ENCODE measurements around the gene SBF1. TPM values are rescaled to one million over a fixed set of nuclear protein-coding genes. Genes with fewer than 3 reads are reported as not detected.
A peak's percentile ranks its signal among the peaks of the same experiment; 100 is the strongest.

The SBF1 gene, protein sequence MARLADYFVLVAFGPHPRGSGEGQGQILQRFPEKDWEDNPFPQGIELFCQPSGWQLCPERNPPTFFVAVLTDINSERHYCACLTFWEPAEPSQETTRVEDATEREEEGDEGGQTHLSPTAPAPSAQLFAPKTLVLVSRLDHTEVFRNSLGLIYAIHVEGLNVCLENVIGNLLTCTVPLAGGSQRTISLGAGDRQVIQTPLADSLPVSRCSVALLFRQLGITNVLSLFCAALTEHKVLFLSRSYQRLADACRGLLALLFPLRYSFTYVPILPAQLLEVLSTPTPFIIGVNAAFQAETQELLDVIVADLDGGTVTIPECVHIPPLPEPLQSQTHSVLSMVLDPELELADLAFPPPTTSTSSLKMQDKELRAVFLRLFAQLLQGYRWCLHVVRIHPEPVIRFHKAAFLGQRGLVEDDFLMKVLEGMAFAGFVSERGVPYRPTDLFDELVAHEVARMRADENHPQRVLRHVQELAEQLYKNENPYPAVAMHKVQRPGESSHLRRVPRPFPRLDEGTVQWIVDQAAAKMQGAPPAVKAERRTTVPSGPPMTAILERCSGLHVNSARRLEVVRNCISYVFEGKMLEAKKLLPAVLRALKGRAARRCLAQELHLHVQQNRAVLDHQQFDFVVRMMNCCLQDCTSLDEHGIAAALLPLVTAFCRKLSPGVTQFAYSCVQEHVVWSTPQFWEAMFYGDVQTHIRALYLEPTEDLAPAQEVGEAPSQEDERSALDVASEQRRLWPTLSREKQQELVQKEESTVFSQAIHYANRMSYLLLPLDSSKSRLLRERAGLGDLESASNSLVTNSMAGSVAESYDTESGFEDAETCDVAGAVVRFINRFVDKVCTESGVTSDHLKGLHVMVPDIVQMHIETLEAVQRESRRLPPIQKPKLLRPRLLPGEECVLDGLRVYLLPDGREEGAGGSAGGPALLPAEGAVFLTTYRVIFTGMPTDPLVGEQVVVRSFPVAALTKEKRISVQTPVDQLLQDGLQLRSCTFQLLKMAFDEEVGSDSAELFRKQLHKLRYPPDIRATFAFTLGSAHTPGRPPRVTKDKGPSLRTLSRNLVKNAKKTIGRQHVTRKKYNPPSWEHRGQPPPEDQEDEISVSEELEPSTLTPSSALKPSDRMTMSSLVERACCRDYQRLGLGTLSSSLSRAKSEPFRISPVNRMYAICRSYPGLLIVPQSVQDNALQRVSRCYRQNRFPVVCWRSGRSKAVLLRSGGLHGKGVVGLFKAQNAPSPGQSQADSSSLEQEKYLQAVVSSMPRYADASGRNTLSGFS (N-terminal part only)
- 95.8 to 106 TPM (median 105 TPM) in 3 replicates for total RNA-seq

DNA sequence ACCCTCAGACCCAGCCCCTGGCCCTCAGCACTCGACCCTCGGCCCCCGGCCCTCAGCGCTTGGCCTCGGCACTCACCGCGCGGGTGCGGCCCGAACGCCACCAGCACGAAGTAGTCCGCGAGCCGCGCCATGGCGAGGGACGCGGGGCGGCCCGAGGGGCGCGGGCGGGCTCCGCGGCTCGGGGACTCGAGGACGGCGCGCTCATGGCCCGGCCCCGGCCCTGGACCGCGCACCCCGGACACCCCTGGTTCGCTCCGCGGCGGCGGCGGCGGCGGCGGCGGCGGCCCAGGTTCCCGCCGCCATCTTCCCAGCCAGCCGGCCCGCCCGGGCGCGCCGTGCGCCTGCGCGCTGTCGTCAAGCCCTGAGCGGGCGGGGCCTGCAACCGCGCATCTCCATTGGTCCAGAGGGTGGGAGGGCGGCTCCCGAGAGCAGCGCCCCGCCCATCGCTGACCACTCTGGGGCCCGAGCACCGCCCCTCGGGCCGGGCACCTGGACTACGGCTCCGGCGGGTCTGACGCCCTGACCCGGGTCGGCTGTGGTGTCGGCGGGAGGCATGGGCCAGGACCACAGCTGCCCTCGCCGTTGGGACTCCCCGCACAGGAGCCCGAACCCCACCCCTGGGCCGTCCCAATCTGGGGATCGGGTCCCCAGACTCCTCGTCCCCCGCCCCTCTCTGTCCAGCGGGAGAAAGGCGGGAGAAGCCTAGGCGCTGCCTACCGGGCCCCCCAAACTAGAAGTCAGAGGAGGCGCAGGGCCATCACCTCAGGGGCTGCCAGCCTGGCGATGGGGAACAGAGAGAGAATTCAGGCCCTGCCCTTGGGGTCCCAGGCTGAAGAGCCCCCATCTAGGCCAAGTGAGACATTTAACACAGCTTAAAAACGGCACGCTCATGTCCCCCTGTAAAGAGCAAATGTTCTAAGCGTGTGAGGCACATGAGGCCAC, at the start of gene SBF1:
Gene SBF1 (minus strand): TSS at position 326 of the 942 bp plus-strand sequence. CDS start 195 bp downstream, at position 131.
- DNase-seq (ENCODE audit: low spot score in 2 of 2, unreplicated experiment in 2 of 2): peak; percentile 91 to 94
- H3K4me1 Mint-ChIP-seq: peaks cover 37% of the 10 kb centered on the region

DNA sequence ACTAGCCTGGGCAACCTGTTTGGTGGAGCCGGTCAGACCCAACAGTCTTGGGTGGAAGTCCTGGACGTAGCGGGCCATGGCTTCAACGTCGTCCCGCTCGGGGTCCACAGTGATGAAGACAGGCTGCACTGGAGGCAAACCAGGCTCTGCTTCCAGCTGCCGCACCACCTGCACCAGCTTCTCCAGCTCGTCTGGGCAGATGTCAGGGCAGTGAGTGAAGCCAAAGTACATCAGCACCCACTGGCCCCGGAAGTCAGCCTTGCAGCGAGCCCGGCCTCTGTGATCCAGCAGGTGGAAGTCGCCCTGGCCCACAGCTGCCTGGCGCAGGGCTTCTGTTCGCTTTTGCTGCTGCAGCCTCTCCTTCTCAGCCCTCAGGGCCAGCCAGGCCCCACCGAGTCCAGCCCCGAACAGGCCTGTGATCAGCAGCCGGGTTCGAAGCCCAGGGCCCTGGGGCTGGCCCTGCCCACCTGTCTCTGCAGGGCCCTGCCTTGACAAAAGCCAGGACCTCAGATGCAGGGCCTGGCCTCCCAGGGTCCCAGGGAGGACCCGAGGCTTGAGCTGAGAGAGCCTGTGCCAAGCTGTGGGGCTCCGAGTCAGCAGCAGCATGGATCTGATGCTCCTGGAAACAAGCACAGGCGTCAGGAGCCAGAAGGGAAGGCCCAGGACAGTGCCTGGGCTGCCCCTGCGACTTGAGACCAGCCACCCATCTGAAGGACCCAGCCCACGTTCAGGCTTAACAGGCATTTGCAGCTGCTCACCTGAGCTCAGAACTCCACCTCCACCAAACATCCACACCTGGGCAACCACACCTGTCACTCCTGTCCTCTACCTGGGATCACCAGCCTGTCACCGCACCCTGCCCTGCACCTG, 49.2 kb upstream of the SBF1 start:
- no peaks in the 10 kb centered on the region for H3K9me3 Mint-ChIP-seq
- TF ChIP-seq, protein P1, sequence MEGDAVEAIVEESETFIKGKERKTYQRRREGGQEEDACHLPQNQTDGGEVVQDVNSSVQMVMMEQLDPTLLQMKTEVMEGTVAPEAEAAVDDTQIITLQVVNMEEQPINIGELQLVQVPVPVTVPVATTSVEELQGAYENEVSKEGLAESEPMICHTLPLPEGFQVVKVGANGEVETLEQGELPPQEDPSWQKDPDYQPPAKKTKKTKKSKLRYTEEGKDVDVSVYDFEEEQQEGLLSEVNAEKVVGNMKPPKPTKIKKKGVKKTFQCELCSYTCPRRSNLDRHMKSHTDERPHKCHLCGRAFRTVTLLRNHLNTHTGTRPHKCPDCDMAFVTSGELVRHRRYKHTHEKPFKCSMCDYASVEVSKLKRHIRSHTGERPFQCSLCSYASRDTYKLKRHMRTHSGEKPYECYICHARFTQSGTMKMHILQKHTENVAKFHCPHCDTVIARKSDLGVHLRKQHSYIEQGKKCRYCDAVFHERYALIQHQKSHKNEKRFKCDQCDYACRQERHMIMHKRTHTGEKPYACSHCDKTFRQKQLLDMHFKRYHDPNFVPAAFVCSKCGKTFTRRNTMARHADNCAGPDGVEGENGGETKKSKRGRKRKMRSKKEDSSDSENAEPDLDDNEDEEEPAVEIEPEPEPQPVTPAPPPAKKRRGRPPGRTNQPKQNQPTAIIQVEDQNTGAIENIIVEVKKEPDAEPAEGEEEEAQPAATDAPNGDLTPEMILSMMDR (IDR thresholded peaks at IDR 0.05; ENCODE audit: unreplicated experiment): no peak
- H3K27ac Mint-ChIP-seq: peak overlapping the region; percentile 90
- peaks cover 14% of the 10 kb centered on the region for H3K27me3 Mint-ChIP-seq (ENCODE audit: low read depth)
- H3K4me3 Mint-ChIP-seq: peak overlapping the region; percentile 80
- H3K36me3 Mint-ChIP-seq: peaks cover 6% of the 10 kb centered on the region
- DNase-seq (ENCODE audit: low spot score in 2 of 2, unreplicated experiment in 2 of 2): no peak
- peaks cover 14% of the 10 kb centered on the region for H3K4me1 Mint-ChIP-seq

More for the DNA sequence above, at the start of gene SBF1:
- Mint-ChIP-seq H3K36me3 (no peaks in the 10 kb centered on the region), H3K9me3 (no peaks in the 10 kb centered on the region), H3K27me3 (ENCODE audit: low read depth) (peaks cover 21% of the 10 kb centered on the region), H3K27ac (peak within 1 kb of the TSS; percentile 95), H3K4me3 (peak within 1 kb of the TSS; percentile 95)
- TF ChIP-seq, protein P1 (IDR thresholded peaks at IDR 0.05; ENCODE audit: unreplicated experiment): no peak

DNA sequence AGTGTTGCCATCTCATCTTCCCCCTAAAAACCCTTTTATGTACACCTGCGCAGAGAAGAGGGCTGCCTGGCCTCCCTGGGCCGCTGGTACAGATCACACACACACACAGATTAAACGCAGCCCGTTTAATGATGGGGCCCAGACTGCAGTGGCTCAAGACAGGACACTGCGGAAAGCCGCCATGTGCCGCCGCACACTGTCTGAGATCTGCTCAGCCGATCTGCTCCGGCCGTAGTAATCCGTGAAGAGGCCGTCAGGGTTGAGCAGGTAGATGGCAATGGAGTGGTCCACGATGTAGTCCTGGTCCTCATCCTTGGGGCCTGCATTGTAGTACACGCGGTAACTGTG, 48.6 kb upstream of the SBF1 start:
- Mint-ChIP-seq H3K4me1 (peaks cover 14% of the 10 kb centered on the region), H3K36me3 (peaks cover 6% of the 10 kb centered on the region), H3K4me3 (peak overlapping the region; percentile 38), H3K27ac (no peak overlapping the region), H3K9me3 (no peaks in the 10 kb centered on the region), H3K27me3 (ENCODE audit: low read depth) (peaks cover 8% of the 10 kb centered on the region)
- TF ChIP-seq, protein P1 (IDR thresholded peaks at IDR 0.05; ENCODE audit: unreplicated experiment): no peak
- no peak for DNase-seq (ENCODE audit: low spot score in 2 of 2, unreplicated experiment in 2 of 2)

DNA sequence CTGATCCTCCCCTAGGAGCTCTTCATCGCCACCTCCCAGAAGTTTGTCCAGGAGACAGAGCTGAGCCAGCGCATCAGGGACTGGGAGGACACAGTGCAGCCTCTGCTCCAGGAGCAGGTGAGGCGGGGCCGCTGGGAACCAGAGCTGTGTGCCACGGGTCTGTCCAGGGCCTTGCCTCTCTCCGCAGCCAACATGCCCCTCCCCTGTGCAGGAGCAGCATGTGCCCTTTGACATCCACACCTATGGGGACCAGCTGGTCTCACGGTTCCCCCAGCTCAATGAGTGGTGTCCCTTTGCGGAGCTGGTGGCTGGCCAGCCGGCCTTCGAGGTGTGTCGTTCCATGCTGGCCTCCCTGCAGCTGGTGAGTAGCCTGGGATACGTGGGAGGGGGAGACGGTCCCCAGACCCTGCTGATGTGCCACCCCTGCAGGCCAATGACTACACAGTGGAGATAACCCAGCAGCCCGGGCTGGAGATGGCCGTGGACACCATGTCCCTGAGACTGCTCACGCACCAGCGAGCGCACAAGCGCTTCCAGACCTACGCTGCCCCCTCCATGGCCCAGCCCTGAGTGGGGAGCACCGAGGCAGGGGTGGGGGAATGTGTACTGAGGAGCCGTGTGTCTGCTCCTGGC, 48.1 kb upstream of the SBF1 start:
- Mint-ChIP-seq H3K4me3 (peak overlapping the region; percentile 38), H3K27ac (no peak overlapping the region), H3K27me3 (ENCODE audit: low read depth) (peaks cover 2% of the 10 kb centered on the region), H3K9me3 (no peaks in the 10 kb centered on the region), H3K4me1 (peaks cover 14% of the 10 kb centered on the region), H3K36me3 (peaks cover 6% of the 10 kb centered on the region)
- TF ChIP-seq, protein P1 (IDR thresholded peaks at IDR 0.05; ENCODE audit: unreplicated experiment): no peak
- no peak for DNase-seq (ENCODE audit: low spot score in 2 of 2, unreplicated experiment in 2 of 2)

Data from mesothelial cell of epicardium (in vitro differentiated cells).